Ovary (tissue), 3 donors: Measurements from ENCODE around the gene SRRM3.
"Not testable (repeated sequence)": the region's sequence is repeated elsewhere in the genome, so short reads cannot be mapped to it uniquely, and the experiment has no call there.

Source experiments
- CTCF ChIP-seq, 3 donors: fragments of 450-650 bp in 2 of 3; fragments of 200-600 bp in 1 of 3; IDR thresholded peaks; one replicate each; pipeline versions ENCODE4 v1.5.1 to v1.8.0; 2016 to 2022; ENCODE audit warnings: antibody characterized with exemption in 3 of 3, mild to moderate bottlenecking in 1 of 3
- EP300 ChIP-seq: sonication (generic); formaldehyde crosslinking; IDR thresholded peaks from one replicate; pipeline ENCODE4 v1.6.1; 2017; ENCODE audit warnings: antibody characterized with exemption
- POLR2A ChIP-seq: fragments of 450-650 bp; IDR thresholded peaks from one replicate; pipeline ENCODE4 v1.6.1; 2017; ENCODE audit warnings: antibody characterized with exemption, mild to moderate bottlenecking, moderate library complexity
- donor health status: DM: no; HTN: no; CAD: no.

- TF ChIP-seq CTCF (IDR thresholded peaks at IDR 0.05); POLR2A; EP300: not testable (repeated sequence)
These were observed 37.9 kb upstream of the SRRM3 start for GRCh38 chr7:76163812-76164211.
